NOMO-1 (cell line): ENCODE measurements around the gene DMKN.

Experiments used
- DNase-seq, 2 experiments: peaks; one replicate each; lab custom pipeline; 2025; ENCODE audit not compliant: unreplicated experiment in 2 of 2; lab: John Stamatoyannopoulos, UW

The DMKN gene

GRCh38 chr19:35513628-35514281, at the start of gene DMKN:
DMKN (minus strand) TSS chr19:35513649; CDS start chr19:35513475, 174 bp downstream.
- no peak for DNase-seq

- no peak for DNase-seq
Observed at GRCh38 chr19:35562776-35563175, 49.3 kb upstream of the DMKN start.

GRCh38 chr19:35562336-35562735, 48.9 kb upstream of the DMKN start:
- DNase-seq = no peak

GRCh38 chr19:35561436-35561835, 48.0 kb upstream of the DMKN start:
- no peak for DNase-seq

- no peak for DNase-seq
Observed at GRCh38 chr19:35560677-35561076, 47.2 kb upstream of the DMKN start.

- DNase-seq = no peak
Observed at GRCh38 chr19:35560271-35560670, 46.8 kb upstream of the DMKN start.

GRCh38 chr19:35559781-35560180, 46.3 kb upstream of the DMKN start:
- DNase-seq = no peak

GRCh38 chr19:35559281-35559659, 45.8 kb upstream of the DMKN start:
- no peak for DNase-seq

- no peak for DNase-seq
Observed at GRCh38 chr19:35558400-35559280, 45.2 kb upstream of the DMKN start.

- no peak for DNase-seq
Observed at GRCh38 chr19:35557539-35558399, 44.3 kb upstream of the DMKN start.

- DNase-seq = no peak
Observed at GRCh38 chr19:35556846-35557538, 43.5 kb upstream of the DMKN start.

GRCh38 chr19:35556025-35556590, 42.7 kb upstream of the DMKN start:
- DNase-seq = no peak

- no peak for DNase-seq
Observed at GRCh38 chr19:35555301-35556005, 42.0 kb upstream of the DMKN start.

- no peak for DNase-seq
Observed at GRCh38 chr19:35554076-35554475, 40.6 kb upstream of the DMKN start.

- DNase-seq = no peak
Observed at GRCh38 chr19:35553385-35554000, 40.0 kb upstream of the DMKN start.

- no peak for DNase-seq
Observed at GRCh38 chr19:35552534-35553384, 39.3 kb upstream of the DMKN start.

GRCh38 chr19:35551091-35551810, 37.8 kb upstream of the DMKN start:
- DNase-seq = no peak
